LoVo (cell line): ENCODE results near the gene MBD3L2.
"Not testable (repeated sequence)": the region's sequence is repeated elsewhere in the genome, so short reads cannot be mapped to it uniquely, and the experiment has no call there.

Experiments
- DNase-seq: peaks from one replicate; pipeline ENCODE4 v3.0.0-alpha.2; 2016; ENCODE audit warnings: low spot score

MBD3L2 gene

GRCh38 chr19:7049021-7049420 is at the start of gene MBD3L2:
Gene MBD3L2 (plus strand): TSS chr19:7049321. CDS start chr19:7049374, 53 bp downstream.
- not testable (repeated sequence) for DNase-seq

DNA sequence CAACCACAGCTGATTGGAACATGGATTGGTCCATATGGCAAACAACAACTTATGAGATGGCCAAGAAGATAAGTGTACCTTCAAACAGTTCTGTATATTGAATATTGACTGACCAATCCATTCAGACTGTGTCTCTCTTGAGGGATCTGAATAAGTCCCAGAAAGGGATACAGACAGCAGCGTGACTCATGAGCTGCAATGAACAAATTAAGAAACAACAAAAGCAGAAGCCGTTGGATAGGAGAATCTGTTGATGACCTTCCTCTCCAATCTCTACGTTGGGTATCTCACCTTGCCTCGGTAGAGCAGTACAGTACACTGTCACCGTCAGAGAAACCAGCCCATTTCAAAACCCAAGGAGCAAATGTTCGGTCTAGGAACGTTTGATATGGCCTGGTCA is 49.2 kb upstream of the MBD3L2 start:
- no peak for DNase-seq

DNA sequence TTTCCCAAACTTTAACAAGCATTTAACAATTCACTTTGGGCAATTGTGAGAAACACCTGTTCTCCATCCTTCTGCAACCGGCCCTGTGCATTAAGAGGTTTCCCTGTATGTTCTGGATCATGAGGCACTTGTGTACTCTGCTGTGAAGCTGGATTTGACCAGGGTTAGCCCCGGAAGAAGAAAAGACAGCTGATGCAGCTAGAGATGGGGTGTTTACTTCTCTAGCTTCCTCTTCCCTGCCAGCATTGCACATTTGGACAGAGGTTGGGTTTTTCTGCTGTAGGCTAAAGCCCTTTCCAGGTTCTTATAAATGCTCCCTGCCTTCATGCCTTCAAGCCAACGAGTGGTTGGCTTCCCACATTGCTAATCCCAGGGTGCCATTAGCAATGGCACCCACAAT is 48.8 kb upstream of the MBD3L2 start:
- DNase-seq: no peak

- DNase-seq: no peak
Observed at GRCh38 chr19:7000816-7001215, 48.3 kb upstream of the MBD3L2 start.

GRCh38 chr19:7004313-7004931 is 44.7 kb upstream of the MBD3L2 start:
- peak; percentile 38 for DNase-seq

DNA sequence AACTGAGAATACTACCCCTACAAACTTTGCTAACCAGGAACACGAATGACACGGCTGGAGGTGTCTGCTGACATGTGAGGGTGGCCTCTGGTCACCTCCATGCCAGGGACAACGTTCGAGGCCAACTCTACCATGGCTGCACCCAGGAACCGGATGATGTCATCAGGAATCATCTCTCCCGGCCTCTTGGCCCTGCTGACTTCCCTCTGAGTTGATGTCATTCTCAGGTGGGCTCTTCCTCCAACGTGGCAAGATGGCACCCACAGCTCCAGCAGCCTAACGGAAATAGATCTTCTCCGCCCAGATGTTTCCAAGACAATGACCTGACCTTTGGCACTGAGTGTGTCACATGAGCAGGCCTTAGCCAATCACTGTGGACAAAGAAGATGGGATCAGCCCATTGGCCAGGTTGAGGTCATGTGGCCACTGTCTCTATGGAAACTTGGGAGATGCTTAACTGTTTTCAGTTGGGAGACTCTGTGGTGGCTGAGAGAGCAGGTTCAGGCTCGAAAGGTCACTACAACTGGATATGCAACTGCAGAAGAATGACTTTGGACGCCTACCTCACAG is 42.9 kb upstream of the MBD3L2 start:
- DNase-seq: no peak

DNA sequence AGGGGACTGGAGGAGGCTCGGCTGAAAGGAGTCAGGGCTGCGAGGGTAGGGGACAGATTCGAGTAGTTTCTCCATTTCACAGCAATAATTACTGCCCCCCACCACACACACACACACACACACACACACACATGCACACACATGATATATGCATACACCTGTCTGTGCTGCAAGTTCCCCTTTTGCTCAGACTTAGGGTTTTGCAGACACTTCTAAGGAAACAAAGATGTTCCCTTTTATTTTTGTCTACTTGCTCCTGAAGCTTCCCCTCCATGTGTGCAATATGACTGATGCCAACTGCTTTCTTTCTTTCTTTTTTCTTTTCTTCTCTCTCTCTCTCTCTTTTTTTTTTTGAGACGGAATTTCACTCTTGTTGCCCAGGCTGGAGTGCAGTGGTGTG is 41.3 kb upstream of the MBD3L2 start:
- DNase-seq: no peak

DNA sequence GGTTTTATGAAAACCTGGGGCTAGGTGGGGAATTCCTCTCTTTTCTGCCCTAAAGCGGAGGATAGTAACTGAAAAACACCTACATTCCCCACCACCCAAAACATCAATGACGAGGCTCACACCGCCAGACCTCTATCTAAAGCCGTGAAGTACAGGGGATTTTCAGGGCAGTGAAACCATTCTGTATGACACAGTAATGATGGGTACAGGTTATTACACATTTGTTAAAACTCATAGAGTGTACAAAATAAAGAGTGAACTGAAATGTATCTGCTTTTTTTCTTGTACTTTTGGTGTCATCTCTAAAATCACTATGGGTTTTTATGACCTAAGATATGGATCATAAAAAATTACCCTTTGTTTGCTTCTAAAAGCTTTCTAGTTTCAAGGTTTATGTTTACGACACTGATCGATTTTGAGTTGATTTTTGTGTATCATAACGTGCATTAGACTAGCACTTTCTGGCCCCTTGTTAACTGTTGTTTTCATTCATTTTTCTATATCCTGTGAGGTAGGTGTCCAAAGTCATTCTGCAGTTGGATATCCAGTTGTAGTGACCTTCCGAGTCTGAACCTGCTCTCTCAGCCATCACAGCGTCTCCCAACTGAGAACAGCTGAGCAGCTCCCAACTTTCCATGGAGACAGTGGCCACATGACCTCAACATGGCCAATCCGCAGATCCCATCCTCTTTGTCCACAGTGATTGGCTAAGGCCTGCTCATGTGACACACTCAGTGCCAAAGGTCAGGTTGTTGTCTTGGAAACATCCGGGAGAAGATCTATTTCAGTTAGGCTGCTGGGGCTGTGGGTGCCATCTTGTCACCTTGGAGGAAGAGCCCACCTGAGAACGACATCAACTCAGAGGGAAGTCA is 38.2 kb upstream of the MBD3L2 start:
- no peak for DNase-seq

DNA sequence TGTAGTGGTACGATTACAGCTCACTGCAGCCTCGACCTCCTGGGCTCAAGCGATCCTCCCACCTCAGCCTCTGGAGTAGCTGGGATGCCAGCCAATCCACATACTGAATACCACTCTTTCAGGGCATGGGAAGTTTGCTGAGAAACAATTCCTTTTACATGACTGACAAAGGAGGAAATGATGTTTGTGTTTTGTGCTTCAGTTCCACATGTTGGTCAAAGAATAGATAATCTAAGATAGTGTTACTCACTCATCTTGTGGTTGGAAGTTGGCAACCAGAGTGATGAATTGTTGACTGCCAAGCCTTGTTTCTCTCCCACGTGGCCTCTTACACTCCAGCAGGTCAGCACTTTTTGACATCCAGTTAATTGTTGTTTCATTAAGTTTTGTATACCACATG is 35.4 kb upstream of the MBD3L2 start:
- peak; percentile 9 for DNase-seq

DNA sequence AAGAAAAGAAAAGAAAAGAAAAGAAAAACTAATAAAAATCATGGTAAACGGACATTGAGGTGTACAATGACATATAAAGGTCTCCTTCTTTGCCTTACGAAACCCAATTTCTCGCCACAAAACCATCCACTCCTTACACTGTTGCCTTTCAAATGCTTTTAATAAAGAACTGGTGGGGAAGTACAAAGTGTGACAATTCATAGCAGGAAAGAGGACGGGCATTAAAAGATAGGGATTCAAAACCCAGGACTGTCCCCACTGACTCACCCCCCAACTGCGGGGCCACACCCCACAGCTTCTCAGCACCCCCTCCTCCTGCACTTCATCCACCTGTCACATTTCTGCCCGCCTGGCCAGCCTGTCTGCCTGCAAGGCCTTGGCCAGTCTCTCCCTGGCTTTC is 30.3 kb upstream of the MBD3L2 start:
- no peak for DNase-seq

- DNase-seq: not testable (repeated sequence)
Observed at GRCh38 chr19:7021331-7021730, 27.8 kb upstream of the MBD3L2 start, which contains the start of gene MBD3L2B. Gene MBD3L2B (minus strand): TSS chr19:7021431. CDS start chr19:7021397, 34 bp downstream.

DNA sequence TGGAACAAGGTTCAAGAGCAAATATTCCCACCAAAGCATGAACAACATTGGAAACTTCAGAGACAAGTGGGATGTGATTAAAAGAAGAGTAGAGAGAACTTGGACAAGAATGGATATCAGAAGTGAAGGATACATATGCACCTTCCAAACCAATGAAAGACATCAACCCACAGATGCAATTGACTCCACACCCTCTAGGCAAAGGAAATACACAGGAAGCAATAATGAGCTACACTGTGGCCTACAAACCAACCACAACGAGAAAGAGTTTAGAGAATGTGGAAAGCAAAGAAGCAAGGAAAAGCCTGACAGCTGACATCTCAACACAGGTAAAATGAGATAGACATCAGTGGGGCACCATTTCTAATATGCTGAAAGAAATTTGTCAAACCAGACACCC is 20.3 kb upstream of the MBD3L2 start:
- DNase-seq: not testable (repeated sequence)

DNA sequence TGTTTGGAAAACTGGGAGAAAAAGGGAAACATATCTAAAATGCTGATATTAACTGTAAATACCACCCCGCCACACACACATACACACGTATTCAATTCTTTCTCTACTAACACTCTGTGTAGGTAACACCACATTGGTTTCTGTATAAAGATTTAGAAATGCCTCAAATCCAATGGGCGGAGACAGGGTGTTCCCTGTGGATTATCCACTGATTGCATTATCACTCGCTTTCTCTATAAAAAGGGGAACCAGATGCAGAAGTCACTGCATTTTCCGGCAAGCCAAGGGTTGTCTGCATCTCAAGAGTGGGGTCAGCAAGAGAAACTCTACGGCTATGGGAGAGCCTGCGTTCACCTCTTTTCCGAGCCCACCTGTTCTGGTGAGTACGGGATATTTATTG is 18.8 kb upstream of the MBD3L2 start, which contains the start of gene MBD3L5:
Gene MBD3L5 (plus strand): TSS at position 301 of the 400 bp plus-strand sequence. CDS start 34 bp downstream, at position 335.
- DNase-seq: not testable (repeated sequence)

- DNase-seq: not testable (repeated sequence)
Observed at GRCh38 chr19:7040079-7040478, 9.0 kb upstream of the MBD3L2 start, which contains the start of gene MBD3L4. Gene MBD3L4 (minus strand): TSS chr19:7040179. CDS start chr19:7040144, 35 bp downstream.

- not testable (repeated sequence) for DNase-seq
Observed at GRCh38 chr19:7041563-7041962, 7.6 kb upstream of the MBD3L2 start.

- not testable (repeated sequence) for DNase-seq
Observed at GRCh38 chr19:7051421-7051820, 2.3 kb downstream of the MBD3L2 start.

GRCh38 chr19:7052896-7053295 is 3.8 kb downstream of the MBD3L2 start:
- not testable (repeated sequence) for DNase-seq

DNA sequence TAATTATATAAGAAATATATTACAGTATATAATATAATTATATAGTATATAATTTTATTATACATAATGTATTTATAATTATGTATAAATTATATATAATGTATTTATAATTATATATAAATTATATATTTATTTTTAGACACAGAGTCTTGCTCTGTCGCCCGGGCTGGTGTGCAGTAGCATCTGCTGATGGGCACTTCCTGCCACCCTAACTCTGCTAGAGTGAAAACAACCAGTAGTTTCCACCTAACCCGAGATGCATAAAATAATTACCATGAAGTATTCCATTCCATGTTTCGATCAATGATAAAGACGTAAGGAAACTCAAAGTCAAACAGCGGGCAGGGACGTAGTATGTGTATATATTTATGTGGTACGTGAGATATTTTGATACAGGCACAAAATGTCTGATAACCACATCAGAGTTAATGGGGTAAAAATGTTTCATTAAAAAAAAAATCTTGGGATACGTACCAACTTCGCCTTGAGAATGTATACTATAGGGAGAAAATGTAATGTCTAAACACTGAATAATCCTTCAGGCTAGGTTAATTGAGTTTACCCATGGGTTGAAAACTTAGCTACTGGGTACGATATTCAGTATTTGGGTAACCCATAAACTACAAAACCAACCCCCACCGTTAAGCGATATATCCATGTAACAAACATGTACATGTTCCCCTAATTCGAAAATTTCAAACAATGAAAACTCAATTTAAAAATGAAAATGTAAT is 5.7 kb downstream of the MBD3L2 start:
- DNase-seq: not testable (repeated sequence)

DNA sequence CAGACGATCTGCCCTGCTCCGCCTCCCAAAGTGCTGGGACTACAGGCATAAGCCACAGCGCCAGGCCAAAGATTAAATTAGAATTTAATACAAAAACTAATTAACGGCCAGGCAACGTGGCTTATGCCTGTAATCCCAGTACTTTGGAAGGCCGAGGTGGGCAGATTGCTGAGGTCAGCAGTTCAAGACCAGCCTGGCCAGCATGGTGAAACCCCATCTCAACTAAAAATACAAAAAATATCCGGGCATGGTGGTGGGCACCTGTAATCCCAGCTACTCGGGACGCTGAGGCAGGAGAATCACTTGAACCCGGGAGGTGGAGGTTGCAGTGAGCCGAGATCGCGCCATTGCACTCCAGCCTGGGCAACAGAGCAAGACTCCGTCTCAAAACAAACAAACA is 6.6 kb downstream of the MBD3L2 start:
- DNase-seq: not testable (repeated sequence)

- not testable (repeated sequence) for DNase-seq
Observed at GRCh38 chr19:7056371-7056770, 7.2 kb downstream of the MBD3L2 start.

DNA sequence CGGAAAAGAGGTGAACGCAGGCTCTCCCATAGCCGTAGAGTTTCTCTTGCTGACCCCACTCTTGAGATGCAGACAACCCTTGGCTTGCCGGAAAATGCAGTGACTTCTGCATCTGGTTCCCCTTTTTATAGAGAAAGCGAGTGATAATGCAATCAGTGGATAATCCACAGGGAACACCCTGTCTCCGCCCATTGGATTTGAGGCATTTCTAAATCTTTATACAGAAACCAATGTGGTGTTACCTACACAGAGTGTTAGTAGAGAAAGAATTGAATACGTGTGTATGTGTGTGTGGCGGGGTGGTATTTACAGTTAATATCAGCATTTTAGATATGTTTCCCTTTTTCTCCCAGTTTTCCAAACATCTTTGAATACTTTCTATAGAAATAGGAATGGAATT is 9.5 kb downstream of the MBD3L2 start, which contains the start of gene MBD3L3:
Gene MBD3L3 (minus strand): TSS at position 101 of the 400 bp plus-strand sequence. CDS start 71 bp downstream, at position 30.
- not testable (repeated sequence) for DNase-seq

DNA sequence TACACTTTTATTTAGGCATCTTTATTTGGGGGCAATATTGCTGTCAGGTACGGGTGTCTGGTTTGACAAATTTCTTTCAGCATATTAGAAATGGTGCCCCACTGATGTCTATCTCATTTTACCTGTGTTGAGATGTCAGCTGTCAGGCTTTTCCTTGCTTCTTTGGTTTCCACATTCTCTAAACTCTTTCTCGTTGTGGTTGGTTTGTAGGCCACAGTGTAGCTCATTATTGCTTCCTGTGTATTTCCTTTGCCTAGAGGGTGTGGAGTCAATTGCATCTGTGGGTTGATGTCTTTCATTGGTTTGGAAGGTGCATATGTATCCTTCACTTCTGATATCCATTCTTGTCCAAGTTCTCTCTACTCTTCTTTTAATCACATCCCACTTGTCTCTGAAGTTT is 10.9 kb downstream of the MBD3L2 start:
- DNase-seq: not testable (repeated sequence)
